DMS 273 (cell line): ENCODE results near the gene EVI5.
"Not testable (repeated sequence)": the region's sequence is repeated elsewhere in the genome, so short reads cannot be mapped to it uniquely, and the experiment has no call there.

Experiments
- DNase-seq: peaks from one replicate; lab custom pipeline; 2025; ENCODE audit not compliant: unreplicated experiment; lab: John Stamatoyannopoulos, UW

Gene EVI5

GRCh38 chr1:92695104-92695503 is 89.8 kb downstream of the EVI5 start:
- no peak for DNase-seq

- no peak for DNase-seq
These were observed 93.0 kb downstream of the EVI5 start for GRCh38 chr1:92691925-92692324.

GRCh38 chr1:92690212-92690906 is 94.5 kb downstream of the EVI5 start:
- no peak for DNase-seq

GRCh38 chr1:92679980-92680379 is 104.9 kb downstream of the EVI5 start:
- DNase-seq, result no peak

- DNase-seq, result no peak
These were observed 121.1 kb downstream of the EVI5 start for GRCh38 chr1:92663775-92664174.

- DNase-seq, result no peak
These were observed 122.9 kb downstream of the EVI5 start for GRCh38 chr1:92662048-92662447.

- DNase-seq, result no peak
These were observed 127.2 kb downstream of the EVI5 start for GRCh38 chr1:92657701-92658100.

- no peak for DNase-seq
These were observed 129.6 kb downstream of the EVI5 start for GRCh38 chr1:92655197-92655801.

GRCh38 chr1:92653605-92654381 is 131.1 kb downstream of the EVI5 start:
- DNase-seq, result no peak

- DNase-seq, result not testable (repeated sequence)
These were observed 144.2 kb downstream of the EVI5 start for GRCh38 chr1:92640686-92641085.

- DNase-seq, result no peak
These were observed 146.4 kb downstream of the EVI5 start for GRCh38 chr1:92638498-92638897.

GRCh38 chr1:92635203-92635602 is 149.7 kb downstream of the EVI5 start:
- not testable (repeated sequence) for DNase-seq

GRCh38 chr1:92623187-92623778 is 161.6 kb downstream of the EVI5 start:
- peak; percentile 37 for DNase-seq

- DNase-seq, result no peak
These were observed 165.3 kb downstream of the EVI5 start for GRCh38 chr1:92619466-92620189.

- DNase-seq, result no peak
These were observed 183.9 kb downstream of the EVI5 start for GRCh38 chr1:92601044-92601443.

- DNase-seq, result peak; percentile 59
These were observed 185.7 kb downstream of the EVI5 start for GRCh38 chr1:92599184-92599583.

- DNase-seq, result not testable (repeated sequence)
These were observed 195.5 kb downstream of the EVI5 start for GRCh38 chr1:92589361-92589760.

- DNase-seq, result no peak
These were observed 197.5 kb downstream of the EVI5 start for GRCh38 chr1:92587445-92587844.

- DNase-seq, result no peak
These were observed 199.1 kb downstream of the EVI5 start for GRCh38 chr1:92585831-92586230.

GRCh38 chr1:92584810-92585209 is 200.1 kb downstream of the EVI5 start:
- not testable (repeated sequence) for DNase-seq
